Body of pancreas (tissue), 4 donors: ENCODE results near the gene EBF4. TPM values are rescaled to one million over a fixed set of nuclear protein-coding genes. Genes with fewer than 3 reads are reported as not detected.
A peak's percentile ranks its signal among the peaks of the same experiment; 100 is the strongest.
"Not testable (repeated sequence)": the region's sequence is repeated elsewhere in the genome, so short reads cannot be mapped to it uniquely, and the experiment has no call there.

ENCODE experiments used
- ATAC-seq: fragments of 150-250 bp; one replicate; pipeline ENCODE4 v1.9.1; 2016
- DNase-seq, 4 donors: peaks; one replicate each; pipeline ENCODE4 v3.0.0-alpha.2; 2019
- H3K27ac ChIP-seq, 4 donors: fragments of 200-600 bp; sonication (generic); 1 replicate in 3 of 4; 2 replicates in 1 of 4; pipeline versions ENCODE4 v1.5.1 to v1.6.1; 2016 to 2019; ENCODE audit warnings: mild to moderate bottlenecking in 1 of 4, mixed read lengths in 1 of 4, moderate library complexity in 1 of 4
- H3K27me3 ChIP-seq, 2 donors: fragments of 200-600 bp; sonication (generic); one replicate each; pipeline ENCODE4 v1.6.0; 2016; ENCODE audit warnings: mild to moderate bottlenecking in 1 of 2
- H3K36me3 ChIP-seq, 2 donors: fragments of 200-600 bp; sonication (generic); replicated peaks in 1 of 2; 2 replicates each; pipeline ENCODE4 v1.5.1; 2016; ENCODE audit warnings: low read depth in 2 of 2; ENCODE audit not compliant: insufficient read depth in 1 of 2
- H3K4me1 ChIP-seq: fragments of 200-600 bp; sonication (generic); one replicate; pipeline ENCODE4 v1.6.0; 2016
- H3K4me3 ChIP-seq, 2 donors: fragments of 200-600 bp; sonication (generic); 1 replicate in 1 of 2; 2 replicates in 1 of 2; pipeline ENCODE4 v1.5.1; 2016 to 2019
- H3K9me3 ChIP-seq, 3 donors: fragments of 200-600 bp; sonication (generic); 1 replicate in 2 of 3; 2 replicates in 1 of 3; pipeline ENCODE4 v1.5.1; 2016
- POLR2A ChIP-seq, 3 donors: fragments of 450-650 bp; IDR thresholded peaks; one replicate each; pipeline ENCODE4 v1.6.1; 2016; ENCODE audit warnings: antibody characterized with exemption in 3 of 3, mild to moderate bottlenecking in 2 of 3
- WGBS, 2 donors: methylation state at CpG; one replicate each; pipeline ENCODE4 v1.1.5; 2017; 5-methylcytosine and 5-hydroxymethylcytosine counted together
- intact Hi-C: fragments of 100-400 bp; cut with DNase I; formaldehyde crosslinking; loops from one replicate; pipeline ENCODE4 v1.15.1; 2023
- total RNA-seq, 2 donors: library from RNA; depleted of rRNA; stranded (reverse); fragments of >200 nt; gene quantifications; one replicate each; pipeline ENCODE4 v1.1.0, GENCODE V29; 2016
- TF ChIP-seq, protein P1 (sequence below), 7 experiments: fragments of 450-650 bp in 4 of 7; fragments of 200-600 bp in 3 of 7; sonication (generic) in 3 of 7; IDR thresholded peaks; one replicate each; pipeline ENCODE4 v1.5.1; 2016 to 2019; ENCODE audit warnings: antibody characterized with exemption in 7 of 7

EBF4 gene
- total RNA-seq, 2 donors from 2014 or later: 9.6 to 13.0 TPM

- WGBS, 2 donors: 70 to 83% methylated on average over 3 to 4 of the region's 4 CpGs
- no peaks in the 10 kb centered on the region for H3K4me1 ChIP-seq
- no peak for ATAC-seq
- no peaks in the 10 kb centered on the region for H3K9me3 ChIP-seq
- H3K27me3 ChIP-seq: no peaks in the 10 kb centered on the region
- no peak overlapping the region for H3K27ac ChIP-seq
- intact Hi-C loops: no loop called here
- DNase-seq: no peak
- H3K36me3 ChIP-seq: no peaks in the 10 kb centered on the region
- TF ChIP-seq, protein P1, sequence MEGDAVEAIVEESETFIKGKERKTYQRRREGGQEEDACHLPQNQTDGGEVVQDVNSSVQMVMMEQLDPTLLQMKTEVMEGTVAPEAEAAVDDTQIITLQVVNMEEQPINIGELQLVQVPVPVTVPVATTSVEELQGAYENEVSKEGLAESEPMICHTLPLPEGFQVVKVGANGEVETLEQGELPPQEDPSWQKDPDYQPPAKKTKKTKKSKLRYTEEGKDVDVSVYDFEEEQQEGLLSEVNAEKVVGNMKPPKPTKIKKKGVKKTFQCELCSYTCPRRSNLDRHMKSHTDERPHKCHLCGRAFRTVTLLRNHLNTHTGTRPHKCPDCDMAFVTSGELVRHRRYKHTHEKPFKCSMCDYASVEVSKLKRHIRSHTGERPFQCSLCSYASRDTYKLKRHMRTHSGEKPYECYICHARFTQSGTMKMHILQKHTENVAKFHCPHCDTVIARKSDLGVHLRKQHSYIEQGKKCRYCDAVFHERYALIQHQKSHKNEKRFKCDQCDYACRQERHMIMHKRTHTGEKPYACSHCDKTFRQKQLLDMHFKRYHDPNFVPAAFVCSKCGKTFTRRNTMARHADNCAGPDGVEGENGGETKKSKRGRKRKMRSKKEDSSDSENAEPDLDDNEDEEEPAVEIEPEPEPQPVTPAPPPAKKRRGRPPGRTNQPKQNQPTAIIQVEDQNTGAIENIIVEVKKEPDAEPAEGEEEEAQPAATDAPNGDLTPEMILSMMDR (IDR thresholded peaks at IDR 0.05): no peak
- TF ChIP-seq POLR2A (IDR thresholded peaks at IDR 0.05): no peak
- H3K4me3 ChIP-seq: no peak overlapping the region
These were observed 19.1 kb upstream of the EBF4 start for GRCh38 chr20:2673453-2673852.

GRCh38 chr20:2680046-2680445 is 12.5 kb upstream of the EBF4 start:
- DNase-seq (no peak), ATAC-seq (no peak)
- 49 to 54% methylated on average over 4 of the region's 4 CpGs for WGBS, 2 donors
- Histone ChIP-seq H3K4me1 (no peaks in the 10 kb centered on the region), H3K27ac (no peak overlapping the region), H3K9me3 (no peaks in the 10 kb centered on the region), H3K36me3 (no peaks in the 10 kb centered on the region), H3K27me3 (no peaks in the 10 kb centered on the region), H3K4me3 (no peak overlapping the region)
- intact Hi-C loops: no loop called here
- no peak for TF ChIP-seq POLR2A (IDR thresholded peaks at IDR 0.05)
- TF ChIP-seq, protein P1 (IDR thresholded peaks at IDR 0.05): no peak

DNA sequence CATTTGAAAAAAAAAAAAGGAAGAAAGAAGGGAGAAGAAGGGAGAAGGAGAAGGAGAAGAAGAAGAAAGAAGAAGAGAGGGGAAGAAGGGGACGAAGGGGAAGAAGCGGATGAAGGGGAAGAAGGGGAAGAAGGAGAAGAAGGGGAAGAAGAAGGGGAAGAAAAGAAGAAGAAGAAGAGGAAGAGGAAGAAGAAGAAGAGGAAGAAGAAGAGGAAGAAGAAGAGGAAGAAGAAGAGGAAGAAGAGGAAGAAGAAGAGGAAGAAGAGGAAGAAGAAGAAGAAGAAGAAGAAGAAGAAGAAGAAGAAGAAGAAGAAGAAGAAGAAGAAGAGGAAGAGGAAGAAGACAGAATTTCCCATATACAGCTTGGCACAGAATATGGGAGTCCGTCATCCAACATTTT is 10.5 kb upstream of the EBF4 start:
- WGBS, 2 donors: 77 to 80% methylated on average over 3 of the region's 3 CpGs
- DNase-seq, H3K4me3 ChIP-seq, H3K27ac ChIP-seq, H3K4me1 ChIP-seq, ATAC-seq, H3K36me3 ChIP-seq, H3K9me3 ChIP-seq, intact Hi-C loops, H3K27me3 ChIP-seq: not testable (repeated sequence)

DNA sequence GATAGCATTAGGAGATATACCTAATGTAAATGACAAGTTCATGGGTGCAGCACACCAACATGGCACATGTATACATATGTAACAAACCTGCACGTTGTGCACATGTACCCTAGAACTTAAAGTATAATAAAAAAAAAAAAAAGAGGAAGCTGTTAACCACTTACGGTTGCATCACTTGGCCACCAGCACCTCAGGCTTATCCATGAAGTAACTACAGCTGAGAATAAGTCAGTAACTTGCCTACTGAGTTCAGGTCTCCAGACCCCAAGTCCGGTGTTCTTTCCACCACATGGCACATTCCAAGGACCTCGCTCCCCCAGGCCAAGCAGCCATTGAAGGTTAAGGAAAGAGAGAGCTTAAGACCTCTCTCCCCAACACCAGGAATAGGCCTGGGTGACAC is 7.8 kb upstream of the EBF4 start:
- intact Hi-C loops, H3K27ac ChIP-seq, H3K9me3 ChIP-seq, H3K36me3 ChIP-seq, ATAC-seq, DNase-seq, H3K4me1 ChIP-seq, H3K4me3 ChIP-seq, H3K27me3 ChIP-seq: not testable (repeated sequence)
- 56 to 65% methylated on average over 4 of the region's 4 CpGs for WGBS, 2 donors

- intact Hi-C loops: no loop called here
- Histone ChIP-seq H3K27ac (no peak overlapping the region), H3K36me3 (no peaks in the 10 kb centered on the region), H3K9me3 (no peaks in the 10 kb centered on the region), H3K27me3 (peaks cover 0 to 7% of the 10 kb centered on the region in 2 donors), H3K4me3 (no peak overlapping the region), H3K4me1 (peaks cover 8% of the 10 kb centered on the region)
- no peak for DNase-seq
- no peak for TF ChIP-seq POLR2A (IDR thresholded peaks at IDR 0.05)
- TF ChIP-seq, protein P1 (IDR thresholded peaks at IDR 0.05): no peak
- ATAC-seq: no peak
- WGBS, 2 donors: 40 to 46% methylated on average over 6 of the region's 6 CpGs
These were observed 5.1 kb upstream of the EBF4 start for GRCh38 chr20:2687514-2687913.

DNA sequence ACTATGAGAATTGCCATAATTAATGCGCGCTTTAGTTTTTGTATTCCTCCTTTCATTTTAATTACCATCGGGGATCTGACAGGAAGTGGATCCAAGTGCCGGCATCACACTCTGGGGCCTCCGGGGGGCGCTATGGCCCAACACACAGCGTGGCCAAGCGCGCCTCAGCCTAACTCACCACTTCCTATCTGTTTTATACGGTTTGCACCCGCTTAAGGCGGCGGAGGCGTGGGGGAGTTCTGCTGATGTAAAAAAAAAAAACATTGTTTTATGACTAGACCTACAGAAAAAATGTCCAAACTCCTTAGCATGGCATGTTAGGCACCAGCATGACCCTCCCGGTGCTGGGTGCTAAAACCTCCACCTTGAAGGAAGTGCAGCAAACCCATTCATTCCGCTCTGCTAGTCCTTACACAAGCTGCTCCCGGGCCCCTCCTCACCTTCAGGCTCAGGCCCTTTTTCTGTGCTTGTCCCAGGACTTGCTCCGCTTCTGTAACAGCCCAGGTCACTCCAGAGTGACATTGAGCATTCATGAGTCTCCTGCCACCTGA is 4.5 kb upstream of the EBF4 start:
- H3K36me3 ChIP-seq: no peaks in the 10 kb centered on the region
- no peak overlapping the region for H3K27ac ChIP-seq
- DNase-seq: peak; percentile 26 to 60 (median 57)
- ATAC-seq: no peak
- peaks cover 0 to 7% of the 10 kb centered on the region in 2 donors for H3K27me3 ChIP-seq
- H3K4me3 ChIP-seq: no peak overlapping the region
- 19 to 26% methylated on average over 17 to 18 of the region's 18 CpGs for WGBS, 2 donors
- peaks cover 8% of the 10 kb centered on the region for H3K4me1 ChIP-seq
- H3K9me3 ChIP-seq: no peaks in the 10 kb centered on the region
- TF ChIP-seq, protein P1 (IDR thresholded peaks at IDR 0.05): peak in 6 of 7 experiments; percentile 33 to 62 (median 52)
- no peak for TF ChIP-seq POLR2A (IDR thresholded peaks at IDR 0.05)
- intact Hi-C loops: no loop called here
